SK-N-SH (cell line): Measurements from ENCODE around the gene MINDY4. TPM values are rescaled to one million over a fixed set of nuclear protein-coding genes. Genes with fewer than 3 reads are reported as not detected.

Experiments
- CTCF ChIA-PET: fragments of 300-600, 350-600 bp; formaldehyde crosslinking; extraction: SDS; loops from one replicate; lab custom pipeline; 2021; lab: Yijun Ruan, JAX
- POLR2A ChIA-PET: fragments of 350-600 bp; sonication (Branson Sonifier 250); formaldehyde crosslinking; extraction: SDS; loops from one replicate; lab custom pipeline; 2020; ENCODE audit warnings: antibody characterized with exemption, inconsistent platforms; lab: Yijun Ruan, JAX
- DNase-seq: peaks from one replicate; pipeline ENCODE4 v3.0.0; 2012
- H2AFZ ChIP-seq: fragments of 200-600 bp; sonication (generic); 2 replicates; pipeline ENCODE4 v1.8.1; 2016; ENCODE audit warnings: antibody characterized with exemption, mild to moderate bottlenecking, low read depth
- H3F3A ChIP-seq: fragments of 200-600 bp; sonication (generic); replicated peaks from 2 replicates; pipeline ENCODE3; 2016; ENCODE audit warnings: antibody characterized with exemption, mild to moderate bottlenecking; ENCODE audit not compliant: insufficient read depth
- H3K27ac ChIP-seq, 2 experiments: fragments of 200-500 bp in 1 of 2; fragments of 200-600 bp in 1 of 2; sonication (Bioruptor generic) in 1 of 2; sonication (generic), shearing (Covaris generic) in 1 of 2; 2 replicates each; pipeline versions ENCODE4 v1.5.1 to v1.6.1; 2014 to 2016; ENCODE audit warnings: low read depth in 2 of 2, inconsistent platforms in 1 of 2, low read length in 1 of 2, mild to moderate bottlenecking in 1 of 2, mixed read lengths in 1 of 2
- H3K27me3 ChIP-seq: fragments of 200-600 bp; sonication (generic), shearing (Covaris generic); 2 replicates; pipeline ENCODE4 v1.6.1; 2016; ENCODE audit warnings: mixed run types; ENCODE audit not compliant: insufficient read depth
- H3K36me3 ChIP-seq, 2 experiments: fragments of 200-500 bp in 1 of 2; fragments of 200-600 bp in 1 of 2; sonication (Bioruptor generic) in 1 of 2; sonication (generic) in 1 of 2; replicated peaks in 1 of 2; 2 replicates each; pipeline versions ENCODE3 to v1.5.1; 2014 to 2016; ENCODE audit warnings: low read length in 1 of 2, mild to moderate bottlenecking in 1 of 2; ENCODE audit not compliant: insufficient read depth in 2 of 2, control insufficient read depth in 1 of 2
- H3K4me1 ChIP-seq, 2 experiments: fragments of 200-500 bp in 1 of 2; fragments of 200-600 bp in 1 of 2; sonication (Bioruptor generic) in 1 of 2; sonication (generic), shearing (Covaris generic) in 1 of 2; 2 replicates each; pipeline versions ENCODE4 v1.5.1 to v1.6.1; 2014 to 2016; ENCODE audit warnings: low read depth in 1 of 2, low read length in 1 of 2, mixed run types in 1 of 2; ENCODE audit not compliant: insufficient read depth in 2 of 2, control insufficient read depth in 1 of 2
- H3K4me2 ChIP-seq: fragments of 200-600 bp; sonication (generic), shearing (Covaris generic); 2 replicates; pipeline ENCODE4 v1.6.1; 2017; ENCODE audit warnings: mixed run types
- H3K4me3 ChIP-seq, 2 experiments: fragments of 200-500 bp in 1 of 2; fragments of 200-600 bp in 1 of 2; sonication (Bioruptor generic) in 1 of 2; sonication (generic), shearing (Covaris generic) in 1 of 2; 2 replicates each; pipeline versions ENCODE4 v1.5.1 to v1.8.1; 2014 to 2016; ENCODE audit warnings: low read depth in 2 of 2, inconsistent platforms in 1 of 2, low read length in 1 of 2, mild to moderate bottlenecking in 1 of 2, mixed read lengths in 1 of 2, moderate library complexity in 1 of 2
- H3K79me2 ChIP-seq: fragments of 200-600 bp; sonication (generic); 2 replicates; pipeline ENCODE4 v1.8.1; 2017; ENCODE audit warnings: mild to moderate bottlenecking; ENCODE audit not compliant: insufficient read depth
- H3K9ac ChIP-seq: fragments of 200-600 bp; sonication (generic); 2 replicates; pipeline ENCODE4 v1.6.1; 2017; ENCODE audit warnings: mixed run types
- H3K9me2 ChIP-seq: fragments of 200-600 bp; sonication (generic); 2 replicates; pipeline ENCODE4 v1.6.1; 2017; ENCODE audit warnings: mixed run types
- H3K9me3 ChIP-seq: fragments of 200-600 bp; sonication (generic); 2 replicates; pipeline ENCODE4 v1.6.1; 2017; ENCODE audit warnings: mixed run types, mild to moderate bottlenecking, moderate library complexity
- H4K20me1 ChIP-seq: fragments of 200-600 bp; sonication (generic); 2 replicates; pipeline ENCODE4 v1.6.1; 2017; ENCODE audit warnings: mild to moderate bottlenecking, mixed run types; ENCODE audit not compliant: insufficient read depth
- ELF1 ChIP-seq: IDR thresholded peaks from 2 replicates; pipeline ENCODE4 v1.4.0; 2012
- EP300 ChIP-seq, 2 experiments: IDR thresholded peaks; 2 replicates each; pipeline versions ENCODE4 v1.4.0 to v1.6.1; 2012; ENCODE audit warnings: borderline replicate concordance in 1 of 2, low read depth in 1 of 2, low read length in 1 of 2
- EZH2phosphoT487 ChIP-seq: fragments of 200-600 bp; sonication (generic); IDR thresholded peaks from 2 replicates; pipeline ENCODE4 v1.6.1; 2017; ENCODE audit warnings: low read depth, mixed run types, mild to moderate bottlenecking, antibody characterized with exemption, moderate library complexity, borderline replicate concordance
- FOSL2 ChIP-seq: IDR thresholded peaks from 2 replicates; pipeline ENCODE4 v1.4.0; 2012; ENCODE audit warnings: low read depth, mild to moderate bottlenecking, moderate library complexity, borderline replicate concordance
- GABPA ChIP-seq: IDR thresholded peaks from 2 replicates; pipeline ENCODE4 v1.4.0; 2012; ENCODE audit warnings: low read depth, mild to moderate bottlenecking
- GATA2 ChIP-seq: sonication (generic); formaldehyde crosslinking; IDR thresholded peaks from 2 replicates; pipeline ENCODE4 v1.5.0; 2020; ENCODE audit warnings: mild to moderate bottlenecking, missing genetic modification reagents
- IRF3 ChIP-seq: fragments of 150-350 bp; IDR thresholded peaks from 2 replicates; pipeline ENCODE4 v1.6.1; 2016; ENCODE audit warnings: mild to moderate bottlenecking, low read depth, low read length
- MAX ChIP-seq: IDR thresholded peaks from 2 replicates; pipeline ENCODE4 v1.4.0; 2012; ENCODE audit warnings: low read depth
- MXI1 ChIP-seq: IDR thresholded peaks from 2 replicates; pipeline ENCODE4 v1.6.1; 2012; ENCODE audit warnings: mild to moderate bottlenecking, low read depth, low read length, improper control_type of control experiment
- NFIC ChIP-seq: IDR thresholded peaks from 2 replicates; pipeline ENCODE4 v1.4.0; 2012; ENCODE audit warnings: borderline replicate concordance
- PBX3 ChIP-seq: IDR thresholded peaks from 2 replicates; pipeline ENCODE4; 2012
- RAD21 ChIP-seq: IDR thresholded peaks from 2 replicates; pipeline ENCODE4 v1.6.1; 2012; ENCODE audit warnings: mild to moderate bottlenecking, low read length
- REST ChIP-seq: IDR thresholded peaks from 2 replicates; pipeline ENCODE4 v1.6.1; 2012; ENCODE audit warnings: mild to moderate bottlenecking, low read depth, low read length, moderate library complexity
- SIN3A ChIP-seq: IDR thresholded peaks from 2 replicates; pipeline ENCODE4 v1.6.1; 2012; ENCODE audit warnings: low read depth, mild to moderate bottlenecking, low read length, moderate library complexity, borderline replicate concordance
- TAF1 ChIP-seq: IDR thresholded peaks from 2 replicates; pipeline ENCODE4 v1.6.1; 2012; ENCODE audit warnings: low read depth, mild to moderate bottlenecking, low read length, moderate library complexity, borderline replicate concordance
- USF1 ChIP-seq: IDR thresholded peaks from 2 replicates; pipeline ENCODE4 v1.4.0; 2012; ENCODE audit warnings: low read depth, borderline replicate concordance
- YY1 ChIP-seq: IDR thresholded peaks from 2 replicates; pipeline ENCODE4 v1.4.0; 2012; ENCODE audit warnings: low read depth, mild to moderate bottlenecking
- WGBS: methylation state at CpG from one replicate; pipeline ENCODE4 v1.1.6; 2017; ENCODE audit warnings: low lambda C conversion rate; 5-methylcytosine and 5-hydroxymethylcytosine counted together
- polyA plus RNA-seq, 3 experiments: library from polyadenylated mRNA; depleted of rRNA; stranded (reverse); fragments of >200 nt; gene quantifications; 2 replicates each; pipeline ENCODE4 v1.2.3, GENCODE V29; 2012

Gene MINDY4
- polyA plus RNA-seq, 1 of the 3 experiments (the other 2 are of a cell fraction): 1.8 TPM

- H3K9me2 ChIP-seq: no peaks in the 10 kb centered on the region
- DNase-seq: no peak
- H3K9me3 ChIP-seq: no peaks in the 10 kb centered on the region
- H3K4me2 ChIP-seq: no peak overlapping the region
- POLR2A ChIA-PET: interaction anchor here (0.6 kb wide), 1 partner anchor 64 kb away, joined by 3 read pairs; no protein-coding TSS in a partner anchor
- H2AFZ ChIP-seq: no peak overlapping the region
- H3K36me3 ChIP-seq: peaks cover 0 to 9% of the 10 kb centered on the region in 2 experiments
- 100% methylated on average over 3 of the region's 3 CpGs for WGBS
- TF ChIP-seq MXI1 (no peak), EP300 (IDR thresholded peaks at IDR 0.05; ENCODE audit: borderline replicate concordance in 1 of 2, low read depth in 1 of 2, low read length in 1 of 2) (no peak), MAX (no peak), GABPA (no peak), ELF1 (no peak), GATA2 (CRISPR knock-in tag) (no peak), USF1 (no peak), RAD21 (no peak)
- CTCF ChIA-PET: no interaction called here
- H4K20me1 ChIP-seq: no peaks in the 10 kb centered on the region
- peak overlapping the region; percentile 2 to 75; a peak in 2 of 4 replicates for H3K27ac ChIP-seq
- H3K9ac ChIP-seq: no peak overlapping the region
- peaks cover 5% of the 10 kb centered on the region for H3F3A ChIP-seq
- no peaks in the 10 kb centered on the region for H3K79me2 ChIP-seq
- H3K27me3 ChIP-seq: no peaks in the 10 kb centered on the region; the same call in 1 of the 2 replicates
- H3K4me1 ChIP-seq: peaks cover 19 to 51% of the 10 kb centered on the region in 2 experiments; a peak in 2 of 4 replicates
- no peak overlapping the region for H3K4me3 ChIP-seq
Measured at GRCh38 chr7:30844916-30845315, 73.7 kb downstream of the MINDY4 start.

- no peak for DNase-seq
- CTCF ChIA-PET: no interaction called here
- WGBS: 54% methylated on average over 15 of the region's 15 CpGs
- TF ChIP-seq NFIC (peak; percentile 82), REST (peak; percentile 6; the same call in 1 of the 2 replicates), EZH2phosphoT487 (no peak), ELF1 (peak; percentile 32; the same call in 1 of the 2 replicates), FOSL2 (peak; percentile 68; the same call in 1 of the 2 replicates), PBX3 (peak; percentile 95), YY1 (peak; percentile 41; the same call in 1 of the 2 replicates), IRF3 (no peak), TAF1 (0 out of 2 replicates have a peak, but pooled peaks have one; percentile 27), MAX (peak; percentile 64; the same call in 1 of the 2 replicates), SIN3A (no peak), USF1 (no peak)
Measured at GRCh38 chr7:30845426-30846135, 74.4 kb downstream of the MINDY4 start.

More at GRCh38 chr7:30845426-30846135, 74.4 kb downstream of the MINDY4 start:
- Histone ChIP-seq H3K4me2 (peak overlapping the region; percentile 14; the same call in 1 of the 2 replicates), H3K9me2 (no peaks in the 10 kb centered on the region), H2AFZ (peak overlapping the region; percentile 67), H3K79me2 (no peaks in the 10 kb centered on the region), H4K20me1 (no peaks in the 10 kb centered on the region), H3K4me3 (no peak overlapping the region), H3K36me3 (peaks cover 0 to 2% of the 10 kb centered on the region in 2 experiments), H3K9me3 (no peaks in the 10 kb centered on the region), H3K27ac (peak overlapping the region; percentile 58 to 75), H3K9ac (no peak overlapping the region), H3F3A (peaks cover 5% of the 10 kb centered on the region), H3K4me1 (peaks cover 19 to 58% of the 10 kb centered on the region in 2 experiments; a peak in 2 of 4 replicates), H3K27me3 (no peaks in the 10 kb centered on the region; the same call in 1 of the 2 replicates)
- POLR2A ChIA-PET: no interaction called here
